GM12878 (cell line): ENCODE results near the gene FANK1. TPM values are rescaled to one million over a fixed set of nuclear protein-coding genes. Genes with fewer than 3 reads are reported as not detected.

Experiments
- ATAC-seq: fragments of 200-7000 bp; cut with Tn5 transposase; 3 replicates; pipeline ENCODE4 v1.9.1; 2020; ENCODE audit warnings: mild to moderate bottlenecking, moderate library complexity
- BruUV-seq: library from RNA; stranded (reverse); fragments of 400-500 nt; replicated peaks from 2 replicates; lab custom pipeline; 2021; lab: Mats Ljungman, UMichigan
- CTCF ChIA-PET: fragments of 300-600 bp; sonication (Branson Sonifier 250); formaldehyde crosslinking; extraction: SDS; loops from one replicate; lab custom pipeline; 2021; ENCODE audit warnings: inconsistent platforms; lab: Yijun Ruan, JAX
- POLR2A ChIA-PET: fragments of 350-600 bp; formaldehyde crosslinking; extraction: SDS; loops from one replicate; lab custom pipeline; 2021; ENCODE audit warnings: inconsistent platforms; lab: Charles Lee
- RAD21 ChIA-PET: fragments of 300-600 bp; sonication (Branson Sonifier 250); formaldehyde crosslinking; loops from one replicate; lab custom pipeline; 2023; ENCODE audit warnings: antibody characterized with exemption; ENCODE audit not compliant: unreplicated experiment; lab: Charles Lee
- SMC1A ChIA-PET: fragments of 300-600 bp; sonication (Branson Sonifier 250); formaldehyde crosslinking; loops from one replicate; lab custom pipeline; 2023; ENCODE audit not compliant: unreplicated experiment, uncharacterized antibody; lab: Charles Lee
- DNase-seq: peaks from one replicate; pipeline ENCODE4 v3.0.0-alpha.2; 2011; ENCODE audit warnings: low read depth, low spot score
- FAIRE-seq: peaks from 3 replicates; lab custom pipeline; 2011; peaks lifted over from hg19 to GRCh38; lab: Jason Lieb, UNC
- H2AFZ ChIP-seq: 2 replicates; pipeline ENCODE4 v1.6.0; 2011; ENCODE audit warnings: low read depth, low read length, control low read depth; ENCODE audit not compliant: control insufficient read depth
- H3K27ac ChIP-seq: 2 replicates; pipeline ENCODE4 v1.5.1; 2011; ENCODE audit warnings: control low read depth; ENCODE audit not compliant: control insufficient read depth, insufficient read depth
- H3K27me3 ChIP-seq, 2 experiments: replicated peaks in 1 of 2; 2 replicates each; pipeline versions ENCODE4 v1.6.0 to v1.6.1; 2011; ENCODE audit warnings: low read length in 1 of 2; ENCODE audit not compliant: control insufficient read depth in 2 of 2, insufficient read depth in 2 of 2
- H3K36me3 ChIP-seq, 2 experiments: 2 replicates each; pipeline ENCODE4 v1.5.1; 2011; ENCODE audit warnings: low read length in 1 of 2; ENCODE audit not compliant: control insufficient read depth in 2 of 2, insufficient read depth in 2 of 2
- H3K4me1 ChIP-seq: 2 replicates; pipeline ENCODE4 v1.6.1; 2011; ENCODE audit warnings: mild to moderate bottlenecking, low read length, moderate library complexity, mixed read lengths; ENCODE audit not compliant: control insufficient read depth, insufficient read depth
- H3K4me2 ChIP-seq: 2 replicates; pipeline ENCODE4 v1.6.0; 2011; ENCODE audit warnings: control low read depth; ENCODE audit not compliant: control insufficient read depth, insufficient read depth
- H3K4me3 ChIP-seq: fragments of 200-600 bp; sonication (generic); 2 replicates; pipeline ENCODE4 v1.5.1; 2016
- H3K79me2 ChIP-seq: 2 replicates; pipeline ENCODE4 v1.6.0; 2011; ENCODE audit warnings: low read length; ENCODE audit not compliant: control insufficient read depth, insufficient read depth
- H3K9ac ChIP-seq: 2 replicates; pipeline ENCODE4 v1.8.0; 2011; ENCODE audit warnings: low read length, control low read depth, mixed read lengths; ENCODE audit not compliant: control insufficient read depth, insufficient read depth
- H3K9me3 ChIP-seq: replicated peaks from 3 replicates; pipeline ENCODE4 v1.5.1; 2011; ENCODE audit warnings: mild to moderate bottlenecking, low read length; ENCODE audit not compliant: control insufficient read depth, insufficient read depth
- H4K20me1 ChIP-seq: 2 replicates; pipeline ENCODE4 v1.6.0; 2011; ENCODE audit not compliant: control insufficient read depth, insufficient read depth
- BRCA1 ChIP-seq: IDR thresholded peaks from 2 replicates; pipeline ENCODE4 v1.6.1; 2011; ENCODE audit warnings: low read depth, low read length, improper control_type of control experiment
- EED ChIP-seq: sonication (generic); IDR thresholded peaks from 2 replicates; pipeline ENCODE4 v1.6.1; 2016; ENCODE audit warnings: antibody characterized with exemption, low read depth
- JUNB ChIP-seq: IDR thresholded peaks from 2 replicates; pipeline ENCODE4 v1.6.1; 2016; ENCODE audit warnings: antibody characterized with exemption, mild to moderate bottlenecking
- RAD21 ChIP-seq: IDR thresholded peaks from 2 replicates; pipeline ENCODE4 v1.6.1; 2011; ENCODE audit warnings: mild to moderate bottlenecking, low read depth, low read length, moderate library complexity; ENCODE audit not compliant: insufficient read depth
- RUNX3 ChIP-seq: IDR thresholded peaks from 2 replicates; pipeline ENCODE4 v1.6.1; 2012; ENCODE audit warnings: low read length, inconsistent platforms
- SMC3 ChIP-seq: IDR thresholded peaks from 2 replicates; pipeline ENCODE4 v1.6.1; 2011; ENCODE audit warnings: low read length, improper control_type of control experiment, borderline replicate concordance
- TARDBP ChIP-seq: IDR thresholded peaks from 2 replicates; pipeline ENCODE4 v1.6.1; 2016; ENCODE audit warnings: borderline replicate concordance
- TCF7 ChIP-seq: IDR thresholded peaks from 2 replicates; pipeline ENCODE4 v1.6.1; 2014; ENCODE audit warnings: antibody characterized with exemption, borderline replicate concordance
- ZNF207 ChIP-seq: fragments of 450-650 bp; IDR thresholded peaks from 2 replicates; pipeline ENCODE4 v1.6.1; 2014; ENCODE audit warnings: antibody characterized with exemption, mild to moderate bottlenecking, borderline replicate concordance
- WGBS: methylation state at CpG from one replicate; pipeline ENCODE4 v1.1.6; 2016; ENCODE audit warnings: low lambda C conversion rate; ENCODE audit not compliant: insufficient replicate concordance, insufficient coverage; ENCODE audit errors: missing lambda C conversion rate; 5-methylcytosine and 5-hydroxymethylcytosine counted together
- in situ Hi-C: fragments of 300-500 bp; cut with MboI; formaldehyde crosslinking; loops from 9 replicates; pipeline ENCODE4 v1.14.3; 2018; ENCODE audit warnings: mixed read lengths
- intact Hi-C: fragments of 100-400 bp; cut with micrococcal nuclease; formaldehyde crosslinking; loops from one replicate; pipeline ENCODE4 v1.14.2; 2022; ENCODE audit not compliant: unreplicated experiment
- polyA plus RNA-seq, 11 experiments: library from polyadenylated mRNA; depleted of rRNA in 4 of 11; unstranded in 6 of 11; stranded (reverse) in 5 of 11; fragments of >200 nt; fragmentation: Nextera tagmentation in 4 of 11; fragmentation: Illumina TruSeq in 1 of 11; extraction: Ambion mirVana in 4 of 11; extraction: Trizol in 1 of 11; gene quantifications; 1 replicate in 1 of 11; 2 replicates in 10 of 11; pipeline versions ENCODE4 v1.2.1 to v1.2.3, GENCODE V29; 2011 to 2016; ENCODE audit warnings: inconsistent platforms in 2 of 11, missing spikeins in 2 of 11, low read depth in 1 of 11
- total RNA-seq, 4 experiments: library from RNA; depleted of rRNA in 3 of 4; stranded (reverse); fragments of >200 nt in 3 of 4; fragmentation: Illumina TruSeq in 1 of 4; extraction: Trizol in 1 of 4; gene quantifications; 2 replicates each; pipeline versions ENCODE4 v1.2.1 to v1.2.3, GENCODE V29; 2013 to 2021
- TF ChIP-seq, protein P1 (sequence below), 3 experiments: IDR thresholded peaks in 2 of 3; conservative IDR thresholded peaks in 1 of 3; 2 replicates each; pipeline ENCODE4 v1.5.1; 2011; ENCODE audit warnings: low read depth in 3 of 3, low read length in 3 of 3, mild to moderate bottlenecking in 3 of 3, control low read depth in 2 of 3, moderate library complexity in 2 of 3, inconsistent platforms in 1 of 3, mixed read lengths in 1 of 3; ENCODE audit not compliant: control insufficient read depth in 2 of 3, insufficient read depth in 1 of 3; ENCODE audit errors: extremely low read depth in 1 of 3

FANK1 gene
- total and polyA plus RNA-seq, 10 of the 15 experiments (the other 5 are each of a cell fraction or from before 2014, with no cell fraction given), result 0.07 to 0.16 (median 0.13) TPM; not detected in 6

DNA sequence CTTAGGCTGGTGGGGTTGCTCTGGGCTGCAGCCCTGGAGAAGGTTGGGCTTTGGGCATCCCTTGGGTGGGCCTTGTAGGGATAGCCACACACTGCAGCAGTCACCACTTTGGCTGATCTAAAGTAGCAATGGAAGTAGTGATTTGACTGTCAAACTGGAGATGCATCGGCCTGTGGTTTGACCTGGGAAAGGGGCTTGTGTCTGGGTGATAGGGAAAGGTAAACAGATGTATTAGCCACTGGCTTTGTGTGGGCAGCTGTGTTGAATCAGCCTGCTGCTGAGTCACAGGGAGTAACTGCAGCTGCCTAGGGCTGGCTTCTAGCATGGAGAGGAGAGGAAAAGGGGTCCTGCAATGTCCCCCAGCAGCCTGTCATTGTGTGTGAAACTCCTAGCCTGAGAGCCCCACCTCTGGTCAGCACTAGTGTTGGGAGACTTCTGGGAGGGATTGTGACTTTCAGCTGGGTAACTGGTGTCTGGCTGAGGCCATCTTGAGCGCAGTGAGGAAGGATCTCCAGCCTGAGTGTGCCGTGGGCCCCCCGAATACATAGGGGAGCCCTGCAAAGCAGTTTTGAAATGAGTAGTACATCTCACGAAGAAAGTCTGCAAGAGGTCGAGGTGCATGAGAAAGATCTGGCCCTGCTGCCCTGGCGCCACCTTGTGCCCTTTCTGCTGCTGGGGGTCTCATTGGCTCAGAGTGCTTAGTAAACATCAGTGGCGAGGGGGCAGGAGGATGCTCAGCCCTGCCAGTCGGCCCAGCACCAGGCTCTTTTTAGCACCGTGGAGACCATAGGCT, 117.3 kb downstream of the FANK1 start:
- no peaks in the 10 kb centered on the region for H3K27me3 ChIP-seq
- RAD21 ChIA-PET, result no interaction called here
- H3K27ac ChIP-seq, result no peak overlapping the region
- no peak overlapping the region for H3K4me3 ChIP-seq
- no peaks in the 10 kb centered on the region for H3K36me3 ChIP-seq
- H3K4me1 ChIP-seq, result no peaks in the 10 kb centered on the region; the same call in 1 of the 2 replicates
- in situ Hi-C loops (no loop called here), intact Hi-C loops (no loop called here)
- CTCF ChIA-PET, result no interaction called here
- no peaks in the 10 kb centered on the region for H3K79me2 ChIP-seq
- H4K20me1 ChIP-seq, result no peaks in the 10 kb centered on the region
- no TSS peak for BruUV-seq
- ATAC-seq (no peak), FAIRE-seq (no peak), DNase-seq (no peak)
- SMC1A ChIA-PET, result interaction anchor here (0.7 to 1.0 kb wide), 2 partner anchors 9 to 46 kb away, joined by 3 to 4 read pairs; no protein-coding TSS in a partner anchor
- H3K4me2 ChIP-seq, result no peak overlapping the region
- TF ChIP-seq JUNB (peak; percentile 25; the same call in 1 of the 2 replicates), RUNX3 (peak; percentile 67), TARDBP (no peak), ZNF207 (no peak), EED (0 out of 2 replicates have a peak, but pooled peaks have one; percentile 30), RAD21 (peak; percentile 42; the same call in 1 of the 2 replicates), SMC3 (peak; percentile 13; the same call in 1 of the 2 replicates), BRCA1 (no peak), TCF7 (no peak)
- TF ChIP-seq, protein P1, sequence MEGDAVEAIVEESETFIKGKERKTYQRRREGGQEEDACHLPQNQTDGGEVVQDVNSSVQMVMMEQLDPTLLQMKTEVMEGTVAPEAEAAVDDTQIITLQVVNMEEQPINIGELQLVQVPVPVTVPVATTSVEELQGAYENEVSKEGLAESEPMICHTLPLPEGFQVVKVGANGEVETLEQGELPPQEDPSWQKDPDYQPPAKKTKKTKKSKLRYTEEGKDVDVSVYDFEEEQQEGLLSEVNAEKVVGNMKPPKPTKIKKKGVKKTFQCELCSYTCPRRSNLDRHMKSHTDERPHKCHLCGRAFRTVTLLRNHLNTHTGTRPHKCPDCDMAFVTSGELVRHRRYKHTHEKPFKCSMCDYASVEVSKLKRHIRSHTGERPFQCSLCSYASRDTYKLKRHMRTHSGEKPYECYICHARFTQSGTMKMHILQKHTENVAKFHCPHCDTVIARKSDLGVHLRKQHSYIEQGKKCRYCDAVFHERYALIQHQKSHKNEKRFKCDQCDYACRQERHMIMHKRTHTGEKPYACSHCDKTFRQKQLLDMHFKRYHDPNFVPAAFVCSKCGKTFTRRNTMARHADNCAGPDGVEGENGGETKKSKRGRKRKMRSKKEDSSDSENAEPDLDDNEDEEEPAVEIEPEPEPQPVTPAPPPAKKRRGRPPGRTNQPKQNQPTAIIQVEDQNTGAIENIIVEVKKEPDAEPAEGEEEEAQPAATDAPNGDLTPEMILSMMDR (IDR thresholded peaks at IDR 0.05 in 2 of 3, conservative IDR thresholded peaks at IDR 0.05 in 1 of 3; ENCODE audit: control insufficient read depth in 2 of 3, extremely low read depth in 1 of 3, insufficient read depth in 1 of 3, low read depth in 3 of 3, low read length in 3 of 3), result peak in 1 of 3 experiments; percentile 16; a peak in 1 of 6 replicates
- POLR2A ChIA-PET, result no interaction called here
- H2AFZ ChIP-seq, result peak overlapping the region; percentile 16; the same call in 1 of the 2 replicates
- WGBS, result 0% methylated on average over 10 of the region's 10 CpGs
- no peak overlapping the region for H3K9ac ChIP-seq
- no peaks in the 10 kb centered on the region for H3K9me3 ChIP-seq
